Spleen (tissue), 7 donors: Measurements from ENCODE around the gene USP32.

ENCODE experiments used
- CTCF ChIP-seq, 11 experiments: fragments of 200-600 bp in 7 of 11; fragments of 450-650 bp in 4 of 11; sonication (generic) in 4 of 11; IDR thresholded peaks in 8 of 11; conservative IDR thresholded peaks in 3 of 11; 1 replicate in 7 of 11; 2 replicates in 4 of 11; pipeline versions ENCODE4 v1.4.0 to v1.8.0; 2016 to 2021; ENCODE audit warnings: antibody characterized with exemption in 11 of 11, inconsistent platforms in 4 of 11, mild to moderate bottlenecking in 1 of 11
- POLR2A ChIP-seq, 3 donors: fragments of 450-650 bp; IDR thresholded peaks; one replicate each; pipeline ENCODE4 v1.5.1; 2017; ENCODE audit warnings: antibody characterized with exemption in 3 of 3, mild to moderate bottlenecking in 1 of 3
- donor health status: DM: no; HTN: no; CAD: no; lungs with moderate emphysema.
- donor health status: DM: no; HTN: no; CAD: no.
- donor health status: DM: no; HTN: no; CAD: no.

GRCh38 chr17:60356940-60357339, 35.0 kb downstream of the USP32 start:
- TF ChIP-seq CTCF (IDR thresholded peaks at IDR 0.05 in 8 of 11, conservative IDR thresholded peaks at IDR 0.05 in 3 of 11) = no peak
- TF ChIP-seq POLR2A (IDR thresholded peaks at IDR 0.05) = no peak
